Epithelial cell of esophagus (primary cell): ENCODE data around the gene PIK3CD.

ENCODE experiments used
- DNase-seq: peaks from one replicate; pipeline ENCODE4 v3.0.0; 2010; ENCODE audit warnings: low read depth
- H3K4me3 ChIP-seq: 2 replicates; pipeline ENCODE4 v1.5.1; 2011; ENCODE audit warnings: mild to moderate bottlenecking, low read length, control low read depth
- TF ChIP-seq, protein P1 (sequence below): IDR thresholded peaks from 2 replicates; pipeline ENCODE4 v1.5.1; 2011; ENCODE audit warnings: low read depth, mild to moderate bottlenecking, low read length, control low read depth, inconsistent platforms; ENCODE audit not compliant: insufficient read depth; ENCODE audit errors: missing control alignments

PIK3CD gene

GRCh38 chr1:9723926-9724325, 72.4 kb downstream of the PIK3CD start:
- TF ChIP-seq, protein P1, sequence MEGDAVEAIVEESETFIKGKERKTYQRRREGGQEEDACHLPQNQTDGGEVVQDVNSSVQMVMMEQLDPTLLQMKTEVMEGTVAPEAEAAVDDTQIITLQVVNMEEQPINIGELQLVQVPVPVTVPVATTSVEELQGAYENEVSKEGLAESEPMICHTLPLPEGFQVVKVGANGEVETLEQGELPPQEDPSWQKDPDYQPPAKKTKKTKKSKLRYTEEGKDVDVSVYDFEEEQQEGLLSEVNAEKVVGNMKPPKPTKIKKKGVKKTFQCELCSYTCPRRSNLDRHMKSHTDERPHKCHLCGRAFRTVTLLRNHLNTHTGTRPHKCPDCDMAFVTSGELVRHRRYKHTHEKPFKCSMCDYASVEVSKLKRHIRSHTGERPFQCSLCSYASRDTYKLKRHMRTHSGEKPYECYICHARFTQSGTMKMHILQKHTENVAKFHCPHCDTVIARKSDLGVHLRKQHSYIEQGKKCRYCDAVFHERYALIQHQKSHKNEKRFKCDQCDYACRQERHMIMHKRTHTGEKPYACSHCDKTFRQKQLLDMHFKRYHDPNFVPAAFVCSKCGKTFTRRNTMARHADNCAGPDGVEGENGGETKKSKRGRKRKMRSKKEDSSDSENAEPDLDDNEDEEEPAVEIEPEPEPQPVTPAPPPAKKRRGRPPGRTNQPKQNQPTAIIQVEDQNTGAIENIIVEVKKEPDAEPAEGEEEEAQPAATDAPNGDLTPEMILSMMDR: no peak
- DNase-seq: no peak
- H3K4me3 ChIP-seq: no peak overlapping the region

GRCh38 chr1:9724706-9725476, 73.4 kb downstream of the PIK3CD start:
- peak; percentile 70 for DNase-seq
- TF ChIP-seq, protein P1: peak; percentile 80
- H3K4me3 ChIP-seq: no peak overlapping the region

DNA sequence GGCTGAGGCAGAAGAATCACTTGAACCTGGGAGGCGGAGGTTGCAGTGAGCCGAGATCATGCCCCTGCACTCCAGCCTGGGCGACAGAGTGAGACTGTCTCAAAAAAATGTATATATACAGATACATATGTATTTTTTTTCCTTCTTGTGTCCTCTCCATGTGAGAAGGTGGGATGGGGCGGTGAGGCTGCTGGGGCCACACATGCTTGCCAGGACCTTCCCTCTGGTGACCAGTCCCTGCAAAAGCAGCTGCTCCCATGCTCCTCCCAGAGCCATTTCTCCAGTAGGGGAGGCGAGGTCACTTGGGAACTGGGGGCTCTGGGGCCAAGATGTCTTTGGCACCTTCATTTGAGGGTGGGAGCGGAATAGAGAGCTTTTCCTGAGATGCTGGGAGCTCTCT, 74.9 kb downstream of the PIK3CD start:
- TF ChIP-seq, protein P1: no peak
- no peak for DNase-seq
- no peak overlapping the region for H3K4me3 ChIP-seq

DNA sequence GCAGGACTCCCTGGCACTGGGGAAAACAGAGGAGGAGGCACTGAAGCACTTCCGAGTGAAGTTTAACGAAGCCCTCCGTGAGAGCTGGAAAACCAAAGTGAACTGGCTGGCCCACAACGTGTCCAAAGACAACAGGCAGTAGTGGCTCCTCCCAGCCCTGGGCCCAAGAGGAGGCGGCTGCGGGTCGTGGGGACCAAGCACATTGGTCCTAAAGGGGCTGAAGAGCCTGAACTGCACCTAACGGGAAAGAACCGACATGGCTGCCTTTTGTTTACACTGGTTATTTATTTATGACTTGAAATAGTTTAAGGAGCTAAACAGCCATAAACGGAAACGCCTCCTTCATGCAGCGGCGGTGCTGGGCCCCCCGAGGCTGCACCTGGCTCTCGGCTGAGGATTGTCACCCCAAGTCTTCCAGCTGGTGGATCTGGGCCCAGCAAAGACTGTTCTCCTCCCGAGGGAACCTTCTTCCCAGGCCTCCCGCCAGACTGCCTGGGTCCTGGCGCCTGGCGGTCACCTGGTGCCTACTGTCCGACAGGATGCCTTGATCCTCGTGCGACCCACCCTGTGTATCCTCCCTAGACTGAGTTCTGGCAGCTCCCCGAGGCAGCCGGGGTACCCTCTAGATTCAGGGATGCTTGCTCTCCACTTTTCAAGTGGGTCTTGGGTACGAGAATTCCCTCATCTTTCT, 75.5 kb downstream of the PIK3CD start:
- TF ChIP-seq, protein P1: no peak
- H3K4me3 ChIP-seq: no peak overlapping the region
- DNase-seq: no peak

- TF ChIP-seq, protein P1: no peak
- DNase-seq: peak; percentile 19
- H3K4me3 ChIP-seq: no peak overlapping the region
Observed at GRCh38 chr1:9728451-9729295, 77.1 kb downstream of the PIK3CD start.

DNA sequence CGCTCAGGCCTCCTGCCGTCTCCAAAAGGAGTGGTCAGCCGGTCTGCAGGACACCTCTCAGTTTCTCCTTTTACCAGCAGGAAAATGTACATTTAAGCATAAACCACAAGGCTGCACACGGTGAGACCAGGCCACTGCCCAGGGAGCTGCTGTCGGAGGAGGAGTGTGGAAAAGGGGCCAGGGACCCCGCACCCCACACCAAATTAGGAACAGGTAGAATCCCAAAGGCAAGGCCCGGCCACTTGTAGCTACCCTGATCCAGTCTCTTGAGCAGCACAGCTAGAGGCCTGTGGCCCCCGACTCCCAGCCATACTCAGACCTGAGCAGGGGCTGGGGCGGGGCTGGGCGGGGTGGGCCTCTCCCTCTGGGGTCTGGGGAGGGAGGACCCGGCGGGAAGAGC, 78.0 kb downstream of the PIK3CD start:
- no peak for DNase-seq
- TF ChIP-seq, protein P1: no peak
- H3K4me3 ChIP-seq: no peak overlapping the region
